Left ventricle myocardium inferior (tissue), 1 donor: ENCODE data around the gene OR1I1. TPM values are rescaled to one million over a fixed set of nuclear protein-coding genes. Genes with fewer than 3 reads are reported as not detected.

Source experiments
- DNase-seq: peaks from one replicate; pipeline ENCODE4 v3.0.0-alpha.2; 2020
- H3K27ac ChIP-seq: fragments of 200-600 bp; replicated peaks from 2 replicates; pipeline ENCODE4 v1.8.0; 2021
- H3K27me3 ChIP-seq: fragments of 200-600 bp; 2 replicates; pipeline ENCODE4 v1.8.0; 2021; ENCODE audit warnings: low read depth
- H3K36me3 ChIP-seq: fragments of 200-600 bp; 2 replicates; pipeline ENCODE4 v1.8.0; 2021
- H3K4me1 ChIP-seq: fragments of 200-600 bp; 2 replicates; pipeline ENCODE4 v1.8.0; 2021
- H3K4me3 ChIP-seq: fragments of 200-600 bp; 2 replicates; pipeline ENCODE4 v1.8.0; 2021; ENCODE audit warnings: mild to moderate bottlenecking, moderate library complexity
- H3K9me3 ChIP-seq: fragments of 200-600 bp; replicated peaks from 2 replicates; pipeline ENCODE4 v1.8.0; 2021
- CTCF ChIP-seq: fragments of 200-600 bp; IDR thresholded peaks from 2 replicates; pipeline ENCODE4 v1.8.0; 2021; ENCODE audit warnings: antibody characterized with exemption, mild to moderate bottlenecking, borderline replicate concordance
- intact Hi-C: fragments of 100-400 bp; cut with micrococcal nuclease; formaldehyde crosslinking; loops from one replicate; pipeline ENCODE4 v1.11.0; 2022
- total RNA-seq: library from RNA; stranded (reverse); fragmentation: NEBNext Ultra II Directional; extraction: Animal tissue kit (Norgen Biotek cat#: 25700); gene quantifications from one replicate; pipeline ENCODE4 v1.2.1, GENCODE V29; 2021
- donor health status: DM: no; HTN: yes; CAD: no; lungs with severe emphysema.

OR1I1 gene
- total RNA-seq, 1 donor from 2014 or later: not detected

GRCh38 chr19:15110418-15110815, 28.4 kb downstream of the OR1I1 start:
- no peak for DNase-seq
- H3K36me3 ChIP-seq: peaks cover 64% of the 10 kb centered on the region
- no peak for TF ChIP-seq CTCF

GRCh38 chr19:15111758-15112157, 29.7 kb downstream of the OR1I1 start:
- peaks cover 58% of the 10 kb centered on the region for H3K4me1 ChIP-seq
- H3K36me3 ChIP-seq: peaks cover 77% of the 10 kb centered on the region
- no peak overlapping the region for H3K4me3 ChIP-seq
- intact Hi-C loops: no loop called here
- no peaks in the 10 kb centered on the region for H3K27me3 ChIP-seq
- no peaks in the 10 kb centered on the region for H3K9me3 ChIP-seq
- H3K27ac ChIP-seq: no peak overlapping the region
- TF ChIP-seq CTCF: no peak
- DNase-seq: no peak

More at GRCh38 chr19:15110418-15110815, 28.4 kb downstream of the OR1I1 start:
- Histone ChIP-seq H3K27ac (no peak overlapping the region), H3K4me3 (no peak overlapping the region), H3K4me1 (peaks cover 48% of the 10 kb centered on the region), H3K27me3 (no peaks in the 10 kb centered on the region), H3K9me3 (no peaks in the 10 kb centered on the region)
- intact Hi-C loops: no loop called here

- H3K4me1 ChIP-seq: peaks cover 55% of the 10 kb centered on the region
- no peak for DNase-seq
- intact Hi-C loops: no loop called here
- H3K9me3 ChIP-seq: no peaks in the 10 kb centered on the region
- no peak for TF ChIP-seq CTCF
- H3K27me3 ChIP-seq: no peaks in the 10 kb centered on the region
- peaks cover 83% of the 10 kb centered on the region for H3K36me3 ChIP-seq
- no peak overlapping the region for H3K27ac ChIP-seq
- H3K4me3 ChIP-seq: no peak overlapping the region
Measured at GRCh38 chr19:15112385-15112784, 30.4 kb downstream of the OR1I1 start.

GRCh38 chr19:15113245-15114152, 31.5 kb downstream of the OR1I1 start:
- no peaks in the 10 kb centered on the region for H3K9me3 ChIP-seq
- H3K4me1 ChIP-seq: peaks cover 44% of the 10 kb centered on the region
- peak overlapping the region; percentile 78 for H3K27ac ChIP-seq
- TF ChIP-seq CTCF: no peak
- DNase-seq: no peak
- H3K36me3 ChIP-seq: peaks cover 95% of the 10 kb centered on the region
- intact Hi-C loops: no loop called here
- no peaks in the 10 kb centered on the region for H3K27me3 ChIP-seq
- H3K4me3 ChIP-seq: no peak overlapping the region

GRCh38 chr19:15114153-15114540, 32.1 kb downstream of the OR1I1 start:
- Histone ChIP-seq H3K4me3 (no peak overlapping the region), H3K27me3 (no peaks in the 10 kb centered on the region), H3K4me1 (peaks cover 38% of the 10 kb centered on the region), H3K27ac (peak overlapping the region; percentile 78), H3K9me3 (no peaks in the 10 kb centered on the region), H3K36me3 (peaks cover 100% of the 10 kb centered on the region)
- intact Hi-C loops: no loop called here
- TF ChIP-seq CTCF: no peak
- no peak for DNase-seq
